Sigmoid colon (tissue), 4 donors: ENCODE results near the gene POU2AF1.

Source experiments
- EP300 ChIP-seq, 4 donors: sonication (generic); formaldehyde crosslinking; IDR thresholded peaks; one replicate each; pipeline ENCODE4 v1.6.1; 2017; ENCODE audit warnings: antibody characterized with exemption in 4 of 4
- POLR2A ChIP-seq, 2 donors: fragments of 450-650 bp; IDR thresholded peaks; one replicate each; pipeline ENCODE4 v1.6.1; 2016; ENCODE audit warnings: antibody characterized with exemption in 2 of 2, mild to moderate bottlenecking in 2 of 2, moderate library complexity in 2 of 2
- TF ChIP-seq, protein P1 (sequence below), 4 experiments: fragments of 450-650 bp in 3 of 4; fragments of 200-600 bp in 1 of 4; IDR thresholded peaks; one replicate each; pipeline ENCODE4 v1.5.1; 2016 to 2019; ENCODE audit warnings: antibody characterized with exemption in 4 of 4, mild to moderate bottlenecking in 3 of 4, moderate library complexity in 2 of 4

DNA sequence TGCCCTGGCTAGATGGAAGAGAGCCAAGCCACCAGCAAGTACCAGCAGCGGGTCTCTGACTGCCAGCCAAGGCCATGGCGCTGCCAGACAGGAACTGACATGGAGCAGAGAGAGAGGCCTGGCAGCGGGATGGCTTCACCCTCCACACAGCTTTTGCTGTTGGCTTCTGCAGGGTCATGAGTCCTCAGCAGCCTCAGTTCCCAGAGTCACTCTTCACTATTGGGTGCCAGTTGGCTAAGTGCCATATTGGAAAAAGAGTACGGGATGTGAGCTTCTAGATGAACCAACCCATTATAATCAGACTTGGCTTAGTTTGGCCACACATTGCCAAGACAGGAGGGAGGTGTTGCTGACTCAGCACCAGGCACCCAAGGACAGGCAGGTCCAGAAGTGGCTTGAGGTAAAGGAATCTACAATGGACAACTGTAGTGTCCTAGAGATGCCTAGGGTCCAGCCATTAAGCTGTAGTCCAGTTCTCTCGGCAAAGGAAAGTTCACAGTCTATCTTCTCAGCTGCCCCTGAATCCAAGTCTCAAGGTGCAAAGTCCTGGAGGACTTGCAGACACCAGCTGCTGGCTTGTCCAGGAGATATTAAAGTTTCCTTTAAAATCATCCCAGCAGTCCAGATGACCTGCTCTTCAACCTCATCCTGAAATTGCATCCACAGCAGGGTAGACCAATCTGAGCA is 40.7 kb upstream of the POU2AF1 start:
- TF ChIP-seq, protein P1, sequence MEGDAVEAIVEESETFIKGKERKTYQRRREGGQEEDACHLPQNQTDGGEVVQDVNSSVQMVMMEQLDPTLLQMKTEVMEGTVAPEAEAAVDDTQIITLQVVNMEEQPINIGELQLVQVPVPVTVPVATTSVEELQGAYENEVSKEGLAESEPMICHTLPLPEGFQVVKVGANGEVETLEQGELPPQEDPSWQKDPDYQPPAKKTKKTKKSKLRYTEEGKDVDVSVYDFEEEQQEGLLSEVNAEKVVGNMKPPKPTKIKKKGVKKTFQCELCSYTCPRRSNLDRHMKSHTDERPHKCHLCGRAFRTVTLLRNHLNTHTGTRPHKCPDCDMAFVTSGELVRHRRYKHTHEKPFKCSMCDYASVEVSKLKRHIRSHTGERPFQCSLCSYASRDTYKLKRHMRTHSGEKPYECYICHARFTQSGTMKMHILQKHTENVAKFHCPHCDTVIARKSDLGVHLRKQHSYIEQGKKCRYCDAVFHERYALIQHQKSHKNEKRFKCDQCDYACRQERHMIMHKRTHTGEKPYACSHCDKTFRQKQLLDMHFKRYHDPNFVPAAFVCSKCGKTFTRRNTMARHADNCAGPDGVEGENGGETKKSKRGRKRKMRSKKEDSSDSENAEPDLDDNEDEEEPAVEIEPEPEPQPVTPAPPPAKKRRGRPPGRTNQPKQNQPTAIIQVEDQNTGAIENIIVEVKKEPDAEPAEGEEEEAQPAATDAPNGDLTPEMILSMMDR (IDR thresholded peaks at IDR 0.05): no peak
- TF ChIP-seq EP300 (IDR thresholded peaks at IDR 0.05) (no peak), POLR2A (IDR thresholded peaks at IDR 0.05) (no peak)
